Ovary (tissue), 3 donors: ENCODE data around the gene XIST.

Experiments
- CTCF ChIP-seq, 3 donors: fragments of 450-650 bp in 2 of 3; fragments of 200-600 bp in 1 of 3; IDR thresholded peaks; one replicate each; pipeline versions ENCODE4 v1.5.1 to v1.8.0; 2016 to 2022; ENCODE audit warnings: antibody characterized with exemption in 3 of 3, mild to moderate bottlenecking in 1 of 3
- POLR2A ChIP-seq: fragments of 450-650 bp; IDR thresholded peaks from one replicate; pipeline ENCODE4 v1.6.1; 2017; ENCODE audit warnings: antibody characterized with exemption, mild to moderate bottlenecking, moderate library complexity
- donor health status: DM: no; HTN: no; CAD: no.

GRCh38 chrX:73867144-73867543, 14.6 kb upstream of the XIST start:
- TF ChIP-seq CTCF (IDR thresholded peaks at IDR 0.05) (no peak), POLR2A (no peak)
